ENCODE data around the gene TTF2.

DNA sequence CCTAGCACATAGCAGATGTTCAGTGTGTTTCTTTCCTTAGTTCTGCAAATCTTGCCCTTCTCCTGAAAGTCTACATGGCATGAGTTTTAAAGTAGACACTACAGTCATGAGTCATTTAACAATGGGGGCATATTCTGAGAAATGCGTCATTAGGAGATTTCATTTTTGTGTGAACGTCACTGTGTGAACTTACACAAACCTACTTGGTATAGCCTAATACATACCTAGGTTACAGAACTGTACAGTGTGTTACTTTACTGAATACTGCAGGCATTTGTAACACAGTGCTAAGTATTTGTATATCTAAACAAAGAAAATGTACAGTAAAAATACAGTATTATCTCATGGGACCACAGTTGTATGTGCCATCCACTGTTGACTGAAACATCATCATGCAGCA, 10.0 kb downstream of the TTF2 start:
- TF ChIP-seq, protein P1, sequence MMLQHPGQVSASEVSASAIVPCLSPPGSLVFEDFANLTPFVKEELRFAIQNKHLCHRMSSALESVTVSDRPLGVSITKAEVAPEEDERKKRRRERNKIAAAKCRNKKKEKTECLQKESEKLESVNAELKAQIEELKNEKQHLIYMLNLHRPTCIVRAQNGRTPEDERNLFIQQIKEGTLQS (CRISPR knock-in tag; conservative IDR thresholded peaks at IDR 0.05), result no peak
- TF ChIP-seq, protein P2, sequence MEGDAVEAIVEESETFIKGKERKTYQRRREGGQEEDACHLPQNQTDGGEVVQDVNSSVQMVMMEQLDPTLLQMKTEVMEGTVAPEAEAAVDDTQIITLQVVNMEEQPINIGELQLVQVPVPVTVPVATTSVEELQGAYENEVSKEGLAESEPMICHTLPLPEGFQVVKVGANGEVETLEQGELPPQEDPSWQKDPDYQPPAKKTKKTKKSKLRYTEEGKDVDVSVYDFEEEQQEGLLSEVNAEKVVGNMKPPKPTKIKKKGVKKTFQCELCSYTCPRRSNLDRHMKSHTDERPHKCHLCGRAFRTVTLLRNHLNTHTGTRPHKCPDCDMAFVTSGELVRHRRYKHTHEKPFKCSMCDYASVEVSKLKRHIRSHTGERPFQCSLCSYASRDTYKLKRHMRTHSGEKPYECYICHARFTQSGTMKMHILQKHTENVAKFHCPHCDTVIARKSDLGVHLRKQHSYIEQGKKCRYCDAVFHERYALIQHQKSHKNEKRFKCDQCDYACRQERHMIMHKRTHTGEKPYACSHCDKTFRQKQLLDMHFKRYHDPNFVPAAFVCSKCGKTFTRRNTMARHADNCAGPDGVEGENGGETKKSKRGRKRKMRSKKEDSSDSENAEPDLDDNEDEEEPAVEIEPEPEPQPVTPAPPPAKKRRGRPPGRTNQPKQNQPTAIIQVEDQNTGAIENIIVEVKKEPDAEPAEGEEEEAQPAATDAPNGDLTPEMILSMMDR (IDR thresholded peaks at IDR 0.05), result no peak
- TF ChIP-seq, protein P3, sequence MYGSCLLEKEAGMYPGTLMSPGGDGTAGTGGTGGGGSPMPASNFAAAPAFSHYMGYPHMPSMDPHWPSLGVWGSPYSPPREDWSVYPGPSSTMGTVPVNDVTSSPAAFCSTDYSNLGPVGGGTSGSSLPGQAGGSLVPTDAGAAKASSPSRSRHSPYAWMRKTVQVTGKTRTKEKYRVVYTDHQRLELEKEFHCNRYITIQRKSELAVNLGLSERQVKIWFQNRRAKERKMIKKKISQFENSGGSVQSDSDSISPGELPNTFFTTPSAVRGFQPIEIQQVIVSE (CRISPR knock-in tag; IDR thresholded peaks at IDR 0.05; ENCODE audit: borderline replicate concordance), result no peak
- TF ChIP-seq TEAD1 (CRISPR knock-in tag; IDR thresholded peaks at IDR 0.05) (no peak), NFYB (CRISPR knock-in tag; conservative IDR thresholded peaks at IDR 0.05; ENCODE audit: low read depth) (no peak), PRRX2 (CRISPR knock-in tag; IDR thresholded peaks at IDR 0.05) (no peak)
- TF ChIP-seq, protein P4, sequence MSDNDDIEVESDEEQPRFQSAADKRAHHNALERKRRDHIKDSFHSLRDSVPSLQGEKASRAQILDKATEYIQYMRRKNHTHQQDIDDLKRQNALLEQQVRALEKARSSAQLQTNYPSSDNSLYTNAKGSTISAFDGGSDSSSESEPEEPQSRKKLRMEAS (CRISPR knock-in tag; IDR thresholded peaks at IDR 0.05), result no peak
- TF ChIP-seq, protein P5, sequence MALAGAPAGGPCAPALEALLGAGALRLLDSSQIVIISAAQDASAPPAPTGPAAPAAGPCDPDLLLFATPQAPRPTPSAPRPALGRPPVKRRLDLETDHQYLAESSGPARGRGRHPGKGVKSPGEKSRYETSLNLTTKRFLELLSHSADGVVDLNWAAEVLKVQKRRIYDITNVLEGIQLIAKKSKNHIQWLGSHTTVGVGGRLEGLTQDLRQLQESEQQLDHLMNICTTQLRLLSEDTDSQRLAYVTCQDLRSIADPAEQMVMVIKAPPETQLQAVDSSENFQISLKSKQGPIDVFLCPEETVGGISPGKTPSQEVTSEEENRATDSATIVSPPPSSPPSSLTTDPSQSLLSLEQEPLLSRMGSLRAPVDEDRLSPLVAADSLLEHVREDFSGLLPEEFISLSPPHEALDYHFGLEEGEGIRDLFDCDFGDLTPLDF (CRISPR knock-in tag; IDR thresholded peaks at IDR 0.05), result no peak
- TF ChIP-seq, protein P6, sequence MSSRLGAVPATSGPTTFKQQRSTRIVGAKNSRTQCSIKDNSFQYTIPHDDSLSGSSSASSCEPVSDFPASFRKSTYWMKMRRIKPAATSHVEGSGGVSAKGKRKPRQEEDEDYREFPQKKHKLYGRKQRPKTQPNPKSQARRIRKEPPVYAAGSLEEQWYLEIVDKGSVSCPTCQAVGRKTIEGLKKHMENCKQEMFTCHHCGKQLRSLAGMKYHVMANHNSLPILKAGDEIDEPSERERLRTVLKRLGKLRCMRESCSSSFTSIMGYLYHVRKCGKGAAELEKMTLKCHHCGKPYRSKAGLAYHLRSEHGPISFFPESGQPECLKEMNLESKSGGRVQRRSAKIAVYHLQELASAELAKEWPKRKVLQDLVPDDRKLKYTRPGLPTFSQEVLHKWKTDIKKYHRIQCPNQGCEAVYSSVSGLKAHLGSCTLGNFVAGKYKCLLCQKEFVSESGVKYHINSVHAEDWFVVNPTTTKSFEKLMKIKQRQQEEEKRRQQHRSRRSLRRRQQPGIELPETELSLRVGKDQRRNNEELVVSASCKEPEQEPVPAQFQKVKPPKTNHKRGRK (CRISPR knock-in tag; IDR thresholded peaks at IDR 0.05; ENCODE audit: borderline replicate concordance), result no peak
